ENCODE results near the gene CSRP2.

The CSRP2 gene

GRCh38 chr12:76891609-76892008 is 12.8 kb upstream of the CSRP2 start:
- H3K4me3 ChIP-seq (ENCODE audit: low read depth, low read length), result no peak overlapping the region
- no peak for TF ChIP-seq CTCF (IDR thresholded peaks at IDR 0.05; ENCODE audit: low read depth, low read length, missing control alignments)
- DNase-seq (ENCODE audit: low read depth), result no peak

- no peak for DNase-seq (ENCODE audit: low read depth)
Measured at GRCh38 chr12:76890151-76891143, 11.6 kb upstream of the CSRP2 start.

GRCh38 chr12:76888775-76889174 is 10.0 kb upstream of the CSRP2 start:
- H3K4me3 ChIP-seq (ENCODE audit: low read depth, low read length), result no peak overlapping the region
- no peak for TF ChIP-seq CTCF (IDR thresholded peaks at IDR 0.05; ENCODE audit: low read depth, low read length, missing control alignments)
- no peak for DNase-seq (ENCODE audit: low read depth)

More at GRCh38 chr12:76890151-76891143, 11.6 kb upstream of the CSRP2 start:
- no peak for TF ChIP-seq CTCF (IDR thresholded peaks at IDR 0.05; ENCODE audit: low read depth, low read length, missing control alignments)
- no peak overlapping the region for H3K4me3 ChIP-seq (ENCODE audit: low read depth, low read length)

- TF ChIP-seq CTCF (IDR thresholded peaks at IDR 0.05; ENCODE audit: low read depth, low read length, missing control alignments), result no peak
- H3K4me3 ChIP-seq (ENCODE audit: low read depth, low read length), result no peak overlapping the region
- DNase-seq (ENCODE audit: low read depth), result no peak
Measured at GRCh38 chr12:76883811-76884210, 5.0 kb upstream of the CSRP2 start.

- no peak for DNase-seq (ENCODE audit: low read depth)
- H3K4me3 ChIP-seq (ENCODE audit: low read depth, low read length), result no peak overlapping the region
- TF ChIP-seq CTCF (IDR thresholded peaks at IDR 0.05; ENCODE audit: low read depth, low read length, missing control alignments), result no peak
Measured at GRCh38 chr12:76883151-76883550, 4.3 kb upstream of the CSRP2 start.

- no peak overlapping the region for H3K4me3 ChIP-seq (ENCODE audit: low read depth, low read length)
- no peak for DNase-seq (ENCODE audit: low read depth)
- TF ChIP-seq CTCF (IDR thresholded peaks at IDR 0.05; ENCODE audit: low read depth, low read length, missing control alignments), result no peak
Measured at GRCh38 chr12:76882367-76882766, 3.5 kb upstream of the CSRP2 start.

All from GM12864 (cell line).